Transverse colon (tissue), 4 donors: ENCODE data around the gene BCAS4. TPM values are rescaled to one million over a fixed set of nuclear protein-coding genes. Genes with fewer than 3 reads are reported as not detected.

Experiments
- DNase-seq: peaks from one replicate; pipeline ENCODE4 v3.0.0-alpha.2; 2019
- H3K27ac ChIP-seq, 4 donors: fragments of 200-600 bp; sonication (generic); 2 replicates each; pipeline ENCODE4 v1.5.1; 2016 to 2018; ENCODE audit warnings: inconsistent platforms in 4 of 4
- H3K27me3 ChIP-seq: fragments of 200-600 bp; sonication (generic); 2 replicates; pipeline ENCODE4 v1.5.1; 2017; ENCODE audit warnings: inconsistent platforms
- H3K36me3 ChIP-seq, 4 donors: fragments of 200-600 bp; sonication (generic); 2 replicates each; pipeline ENCODE4 v1.5.1; 2017 to 2019; ENCODE audit warnings: inconsistent platforms in 4 of 4
- H3K4me1 ChIP-seq, 4 donors: fragments of 200-600 bp; sonication (generic); 2 replicates each; pipeline ENCODE4 v1.5.1; 2017 to 2020; ENCODE audit warnings: inconsistent platforms in 4 of 4
- H3K4me3 ChIP-seq, 4 donors: fragments of 200-600 bp; sonication (generic); 1 replicate in 1 of 4; 2 replicates in 3 of 4; pipeline versions ENCODE4 v1.5.1 to v1.6.1; 2017 to 2019; ENCODE audit warnings: inconsistent platforms in 4 of 4
- H3K9me3 ChIP-seq, 2 donors: fragments of 200-600 bp; sonication (generic); 2 replicates each; pipeline ENCODE4 v1.5.1; 2017 to 2019; ENCODE audit warnings: inconsistent platforms in 2 of 2
- CTCF ChIP-seq, 5 experiments: fragments of 200-600 bp in 3 of 5; fragments of 450-650 bp in 2 of 5; sonication (generic) in 3 of 5; IDR thresholded peaks; 1 replicate in 2 of 5; 2 replicates in 3 of 5; pipeline ENCODE4 v1.5.1; 2016 to 2017; ENCODE audit warnings: antibody characterized with exemption in 5 of 5, inconsistent platforms in 3 of 5, mild to moderate bottlenecking in 2 of 5, moderate library complexity in 1 of 5
- EP300 ChIP-seq: sonication (generic); formaldehyde crosslinking; IDR thresholded peaks from one replicate; pipeline ENCODE4 v1.6.1; 2017; ENCODE audit warnings: antibody characterized with exemption, low read depth
- POLR2A ChIP-seq: fragments of 450-650 bp; IDR thresholded peaks from one replicate; pipeline ENCODE4 v1.6.1; 2016; ENCODE audit warnings: antibody characterized with exemption, mild to moderate bottlenecking, moderate library complexity
- POLR2AphosphoS5 ChIP-seq, 3 donors: sonication (generic); formaldehyde crosslinking; IDR thresholded peaks; one replicate each; pipeline ENCODE4 v1.6.1; 2016; ENCODE audit warnings: antibody characterized with exemption in 3 of 3
- WGBS, 2 donors: methylation state at CpG; one replicate each; pipeline ENCODE4 v1.1.5; 2018; ENCODE audit warnings: low coverage in 1 of 2; 5-methylcytosine and 5-hydroxymethylcytosine counted together
- in situ Hi-C, 4 donors: fragments of 200-750 bp; cut with MboI; loops; one replicate each; pipeline versions ENCODE4 v1.15.0 to v1.15.1; 2017; ENCODE audit warnings: low sequenced_read_pairs in 3 of 4, low pct_ligation_motif_present in 1 of 4, low pct_unique_long_range_greater_than_20kb in 1 of 4
- intact Hi-C: fragments of 100-400 bp; cut with DNase I; formaldehyde crosslinking; loops from one replicate; pipeline ENCODE4 v1.15.1; 2023; ENCODE audit warnings: low total_unique reads
- total RNA-seq, 4 donors: library from RNA; depleted of rRNA; stranded (reverse); fragments of >200 nt; gene quantifications; one replicate each; pipeline ENCODE4 v1.1.0, GENCODE V29; 2016

BCAS4 gene
- total RNA-seq, 4 donors from 2014 or later: 3.3 to 16.5 (median 4.0) TPM; not detected in 1

GRCh38 chr20:50898475-50898874, 103.6 kb downstream of the BCAS4 start:
- WGBS, 2 donors: 88% methylated on average over 1 of the region's 1 CpG; no CpG with 5 or more reads in 1 of the 2 donors
- Histone ChIP-seq H3K4me1 (peaks cover 0 to 10% (median 2%) of the 10 kb centered on the region in 4 donors), H3K27me3 (no peaks in the 10 kb centered on the region), H3K27ac (no peak overlapping the region), H3K36me3 (peaks cover 0 to 47% (median 8%) of the 10 kb centered on the region in 4 donors), H3K9me3 (no peaks in the 10 kb centered on the region), H3K4me3 (no peak overlapping the region)
- in situ Hi-C loops: no loop called here
- intact Hi-C loops: no loop called here
- TF ChIP-seq POLR2AphosphoS5 (IDR thresholded peaks at IDR 0.05) (no peak), EP300 (no peak), CTCF (IDR thresholded peaks at IDR 0.05) (no peak), POLR2A (no peak)
- no peak for DNase-seq

GRCh38 chr20:50900261-50900660, 105.4 kb downstream of the BCAS4 start:
- intact Hi-C loops: no loop called here
- in situ Hi-C loops: no loop called here
- TF ChIP-seq POLR2AphosphoS5 (IDR thresholded peaks at IDR 0.05) (no peak), POLR2A (no peak)
- Histone ChIP-seq H3K27ac (no peak overlapping the region), H3K36me3 (peaks cover 0 to 38% (median 5%) of the 10 kb centered on the region in 4 donors), H3K4me1 (peaks cover 0 to 13% (median 7%) of the 10 kb centered on the region in 4 donors), H3K27me3 (no peaks in the 10 kb centered on the region), H3K4me3 (no peak overlapping the region), H3K9me3 (no peaks in the 10 kb centered on the region)
- no peak for DNase-seq
- 84 to 98% methylated on average over 3 to 7 of the region's 7 CpGs for WGBS, 2 donors

GRCh38 chr20:50901301-50901700, 106.4 kb downstream of the BCAS4 start:
- H3K27ac ChIP-seq: no peak overlapping the region
- H3K4me3 ChIP-seq: no peak overlapping the region
- DNase-seq: no peak
- peaks cover 0 to 9% (median 5%) of the 10 kb centered on the region in 4 donors for H3K4me1 ChIP-seq
- 82 to 98% methylated on average over 1 of the region's 1 CpG for WGBS, 2 donors
- H3K9me3 ChIP-seq: no peaks in the 10 kb centered on the region
- TF ChIP-seq POLR2A (no peak), EP300 (no peak), POLR2AphosphoS5 (IDR thresholded peaks at IDR 0.05) (no peak), CTCF (IDR thresholded peaks at IDR 0.05) (no peak)
- in situ Hi-C loops (no loop called here), intact Hi-C loops (no loop called here)
- no peaks in the 10 kb centered on the region for H3K27me3 ChIP-seq
- H3K36me3 ChIP-seq: peaks cover 0 to 38% (median 5%) of the 10 kb centered on the region in 4 donors

- Histone ChIP-seq H3K27ac (no peak overlapping the region), H3K9me3 (no peaks in the 10 kb centered on the region), H3K4me3 (no peak overlapping the region), H3K27me3 (no peaks in the 10 kb centered on the region), H3K4me1 (peaks cover 0 to 11% (median 5%) of the 10 kb centered on the region in 4 donors), H3K36me3 (peaks cover 0 to 22% (median 0%) of the 10 kb centered on the region in 4 donors)
- in situ Hi-C loops: no loop called here
- 73 to 75% methylated on average over 5 to 8 of the region's 8 CpGs for WGBS, 2 donors
- TF ChIP-seq POLR2AphosphoS5 (IDR thresholded peaks at IDR 0.05): no peak
- TF ChIP-seq EP300: no peak
- TF ChIP-seq POLR2A: no peak
- intact Hi-C loops: no loop called here
- no peak for DNase-seq
Observed at GRCh38 chr20:50903353-50904051, 108.6 kb downstream of the BCAS4 start.

- Histone ChIP-seq H3K27me3 (no peaks in the 10 kb centered on the region), H3K9me3 (no peaks in the 10 kb centered on the region), H3K4me1 (peaks cover 0 to 13% (median 5%) of the 10 kb centered on the region in 4 donors), H3K4me3 (no peak overlapping the region), H3K36me3 (peaks cover 0 to 19% (median 0%) of the 10 kb centered on the region in 4 donors), H3K27ac (no peak overlapping the region)
- no peak for DNase-seq
- intact Hi-C loops (no loop called here), in situ Hi-C loops (no loop called here)
- WGBS, 2 donors: 88 to 100% methylated on average over 2 to 6 of the region's 6 CpGs
- TF ChIP-seq EP300 (no peak), CTCF (IDR thresholded peaks at IDR 0.05) (no peak)
Observed at GRCh38 chr20:50904067-50904570, 109.3 kb downstream of the BCAS4 start.
